Muscle of leg (tissue), 11 donors: ENCODE results near the gene NFYA. TPM values are rescaled to one million over a fixed set of nuclear protein-coding genes. Genes with fewer than 3 reads are reported as not detected.
"Not testable (repeated sequence)": the region's sequence is repeated elsewhere in the genome, so short reads cannot be mapped to it uniquely, and the experiment has no call there.

Source experiments
- DNase-seq: peaks from one replicate; pipeline ENCODE4 v3.0.0; 2013
- H3K27ac ChIP-seq: one replicate; pipeline ENCODE4 v1.5.1; 2013; ENCODE audit warnings: mild to moderate bottlenecking, low read length, control low read depth
- H3K27me3 ChIP-seq: one replicate; pipeline ENCODE4 v1.6.1; 2013; ENCODE audit warnings: low read length; ENCODE audit not compliant: control insufficient read depth, insufficient read depth
- H3K36me3 ChIP-seq: one replicate; pipeline ENCODE4 v1.6.1; 2013; ENCODE audit warnings: low read length; ENCODE audit not compliant: control insufficient read depth, insufficient read depth
- H3K4me1 ChIP-seq: one replicate; pipeline ENCODE4 v1.6.1; 2013; ENCODE audit warnings: low read length; ENCODE audit not compliant: control insufficient read depth, insufficient read depth
- H3K4me3 ChIP-seq: one replicate; pipeline ENCODE4 v1.5.1; 2013; ENCODE audit warnings: low read length, control low read depth
- H3K9me3 ChIP-seq: replicated peaks from 2 replicates; pipeline ENCODE4 v1.6.1; 2013; ENCODE audit warnings: low read depth, low read length; ENCODE audit not compliant: control insufficient read depth
- WGBS: methylation state at CpG from one replicate; pipeline ENCODE4 v1.1.5; 2013; ENCODE audit warnings: missing lambda C conversion rate; ENCODE audit not compliant: insufficient coverage; 5-methylcytosine and 5-hydroxymethylcytosine counted together
- polyA plus RNA-seq, 8 donors: library from polyadenylated mRNA; unstranded; fragments of 120-200 nt; gene quantifications; one replicate each; pipeline versions ENCODE4 v1.2.1 to v1.2.3, GENCODE V29; 2013; ENCODE audit warnings: inconsistent platforms in 1 of 8, low replicate concordance in 1 of 8; ENCODE audit not compliant: insufficient read length in 8 of 8, insufficient read depth in 1 of 8
- total RNA-seq: library from RNA; stranded (reverse); fragments of 120-200 nt; gene quantifications from one replicate; pipeline ENCODE4 v1.2.4, GENCODE V29; 2013

Gene NFYA
- total and polyA plus RNA-seq, 9 donors, result 14.4 to 35.2 (median 27.2) TPM

GRCh38 chr6:41103847-41104246, 31.1 kb downstream of the NFYA start:
- 95% methylated on average over 2 of the region's 3 CpGs for WGBS
- H3K27me3 ChIP-seq, result no peaks in the 10 kb centered on the region

GRCh38 chr6:41111017-41111416, 38.2 kb downstream of the NFYA start:
- Histone ChIP-seq H3K4me3 (no peak overlapping the region), H3K36me3 (no peaks in the 10 kb centered on the region), H3K4me1 (no peaks in the 10 kb centered on the region), H3K27me3 (no peaks in the 10 kb centered on the region), H3K9me3 (no peaks in the 10 kb centered on the region), H3K27ac (no peak overlapping the region)
- no peak for DNase-seq
- WGBS, result 80% methylated on average over 3 of the region's 3 CpGs

More at GRCh38 chr6:41103847-41104246, 31.1 kb downstream of the NFYA start:
- H3K27ac ChIP-seq, result no peak overlapping the region
- peaks cover 18% of the 10 kb centered on the region for H3K36me3 ChIP-seq
- H3K9me3 ChIP-seq, result no peaks in the 10 kb centered on the region
- no peak for DNase-seq
- H3K4me1 ChIP-seq, result no peaks in the 10 kb centered on the region
- no peak overlapping the region for H3K4me3 ChIP-seq

- H3K36me3 ChIP-seq, H3K27ac ChIP-seq, H3K27me3 ChIP-seq, DNase-seq, H3K4me3 ChIP-seq, H3K9me3 ChIP-seq, H3K4me1 ChIP-seq: not testable (repeated sequence)
- WGBS, result no CpG with 5 or more reads among the region's 2 CpGs
Observed at GRCh38 chr6:41115027-41115426, 42.3 kb downstream of the NFYA start.

- Histone ChIP-seq H3K27me3 (no peaks in the 10 kb centered on the region), H3K27ac (no peak overlapping the region), H3K4me3 (no peak overlapping the region), H3K36me3 (peaks cover 3% of the 10 kb centered on the region), H3K9me3 (no peaks in the 10 kb centered on the region), H3K4me1 (no peaks in the 10 kb centered on the region)
- no CpG with 5 or more reads among the region's 1 CpG for WGBS
- DNase-seq, result no peak
Observed at GRCh38 chr6:41119508-41119907, 46.7 kb downstream of the NFYA start.

- Histone ChIP-seq H3K36me3 (peaks cover 3% of the 10 kb centered on the region), H3K9me3 (no peaks in the 10 kb centered on the region), H3K4me1 (no peaks in the 10 kb centered on the region), H3K27ac (no peak overlapping the region), H3K27me3 (no peaks in the 10 kb centered on the region), H3K4me3 (no peak overlapping the region)
- WGBS, result no CpG with 5 or more reads among the region's 1 CpG
- DNase-seq, result no peak
Observed at GRCh38 chr6:41120058-41120457, 47.3 kb downstream of the NFYA start.

- Histone ChIP-seq H3K27me3 (no peaks in the 10 kb centered on the region), H3K4me3 (no peak overlapping the region), H3K27ac (no peak overlapping the region), H3K36me3 (peaks cover 3% of the 10 kb centered on the region), H3K4me1 (no peaks in the 10 kb centered on the region), H3K9me3 (no peaks in the 10 kb centered on the region)
- no peak for DNase-seq
- WGBS, result no CpG with 5 or more reads among the region's 1 CpG
Observed at GRCh38 chr6:41122373-41122772, 49.6 kb downstream of the NFYA start.

GRCh38 chr6:41122918-41123317, 50.1 kb downstream of the NFYA start:
- H3K4me3 ChIP-seq, result no peak overlapping the region
- no peaks in the 10 kb centered on the region for H3K27me3 ChIP-seq
- WGBS, result no CpG with 5 or more reads among the region's 1 CpG
- H3K36me3 ChIP-seq, result peaks cover 3% of the 10 kb centered on the region
- H3K9me3 ChIP-seq, result no peaks in the 10 kb centered on the region
- no peak for DNase-seq
- no peaks in the 10 kb centered on the region for H3K4me1 ChIP-seq
- no peak overlapping the region for H3K27ac ChIP-seq

- Histone ChIP-seq H3K36me3 (peaks cover 3% of the 10 kb centered on the region), H3K4me1 (no peaks in the 10 kb centered on the region), H3K27me3 (no peaks in the 10 kb centered on the region), H3K9me3 (no peaks in the 10 kb centered on the region), H3K27ac (no peak overlapping the region), H3K4me3 (no peak overlapping the region)
- no peak for DNase-seq
- no CpG with 5 or more reads among the region's 3 CpGs for WGBS
Observed at GRCh38 chr6:41125282-41125681, 52.5 kb downstream of the NFYA start.

- WGBS, result no CpG with 5 or more reads among the region's 2 CpGs
Observed at GRCh38 chr6:41132254-41132653, 59.5 kb downstream of the NFYA start.

GRCh38 chr6:41135062-41135832, 62.5 kb downstream of the NFYA start:
- Histone ChIP-seq H3K27me3 (no peaks in the 10 kb centered on the region), H3K4me1 (no peaks in the 10 kb centered on the region), H3K27ac (no peak overlapping the region), H3K4me3 (no peak overlapping the region), H3K36me3 (peaks cover 3% of the 10 kb centered on the region), H3K9me3 (no peaks in the 10 kb centered on the region)
- 40% methylated on average over 1 of the region's 3 CpGs for WGBS
- DNase-seq, result no peak

More at GRCh38 chr6:41132254-41132653, 59.5 kb downstream of the NFYA start:
- Histone ChIP-seq H3K27me3 (no peaks in the 10 kb centered on the region), H3K27ac (no peak overlapping the region), H3K4me1 (no peaks in the 10 kb centered on the region), H3K36me3 (peaks cover 3% of the 10 kb centered on the region), H3K9me3 (no peaks in the 10 kb centered on the region), H3K4me3 (no peak overlapping the region)
- DNase-seq, result no peak

GRCh38 chr6:41136911-41137310, 64.1 kb downstream of the NFYA start:
- H3K4me1 ChIP-seq, result no peaks in the 10 kb centered on the region
- H3K36me3 ChIP-seq, result peaks cover 3% of the 10 kb centered on the region

More at GRCh38 chr6:41136911-41137310, 64.1 kb downstream of the NFYA start:
- Histone ChIP-seq H3K27ac (no peak overlapping the region), H3K27me3 (no peaks in the 10 kb centered on the region), H3K9me3 (no peaks in the 10 kb centered on the region), H3K4me3 (no peak overlapping the region)
- DNase-seq, result no peak
